Measurements from ENCODE around the gene SKA3. TPM values are rescaled to one million over a fixed set of nuclear protein-coding genes. Genes with fewer than 3 reads are reported as not detected.

The SKA3 gene
- total and polyA plus RNA-seq, 2 of the 13 experiments (the other 11 are each of a cell fraction or from before 2014, with no cell fraction given): 7.2 to 10.8 TPM

DNA sequence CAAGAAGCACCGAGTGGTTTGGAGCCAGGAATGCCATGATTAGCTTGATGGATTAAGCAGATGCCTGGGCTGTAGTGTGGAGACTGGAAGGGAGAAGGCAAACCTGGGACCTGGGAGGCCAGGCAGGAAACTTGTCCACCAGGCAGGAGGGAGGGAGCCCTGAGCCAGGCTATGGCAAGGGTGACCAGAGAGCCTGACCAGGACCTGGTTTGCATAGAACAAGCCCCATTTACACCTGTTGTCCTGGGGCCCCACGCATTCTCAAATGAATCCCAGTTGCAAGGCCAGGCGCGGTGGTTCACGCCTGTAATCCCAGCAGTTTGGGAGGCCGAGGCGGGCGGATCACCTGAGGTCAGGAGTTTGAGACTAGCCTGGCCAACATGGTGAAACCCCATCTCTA, 64.8 kb downstream of the SKA3 start:
- in situ Hi-C loops (cut with HindIII; ENCODE audit: extremely low pct_ligation_motif_present, low pct_unique_long_range_greater_than_20kb): no loop called here
- Histone ChIP-seq H3K4me1 (ENCODE audit: insufficient read depth, low read length) (peaks cover 55% of the 10 kb centered on the region), H3K9me3 (ENCODE audit: low read length) (no peaks in the 10 kb centered on the region), H3K4me3 (replicated peaks in 1 of 3; ENCODE audit: insufficient read depth in 1 of 3, low read depth in 2 of 3, low read length in 3 of 3) (no peak overlapping the region), H3K79me2 (ENCODE audit: insufficient read depth, low read length) (no peaks in the 10 kb centered on the region), H4K20me1 (ENCODE audit: insufficient read depth, low read length) (no peaks in the 10 kb centered on the region), H3K9ac (ENCODE audit: insufficient read depth, low read depth, low read length) (no peak overlapping the region), H3K36me3 (replicated peaks in 1 of 2; ENCODE audit: control insufficient read depth in 1 of 2, insufficient read depth in 2 of 2, low read length in 2 of 2) (no peaks in the 10 kb centered on the region), H2AFZ (ENCODE audit: low read length) (no peak overlapping the region), H3K27ac (ENCODE audit: extremely low read length, insufficient read depth, low read length) (no peak overlapping the region), H3K27me3 (ENCODE audit: control insufficient read depth in 1 of 2, insufficient read depth in 2 of 2, low read length in 2 of 2) (no peaks in the 10 kb centered on the region), H3K4me2 (ENCODE audit: low read depth, low read length) (no peak overlapping the region)
- DNase-seq (ENCODE audit: low spot score) (no peak), ATAC-seq (no peak), FAIRE-seq (no peak)
- intact Hi-C loops (cut with micrococcal nuclease; ENCODE audit: unreplicated experiment): loop anchor here (2.0 to 5.0 kb wide), 3 partner anchors 65 to 366 kb away; partner anchors contain the start of genes MRPL57 and SKA3
- TF ChIP-seq POLR2AphosphoS2 (IDR thresholded peaks at IDR 0.05; ENCODE audit: low read depth, low read length): no peak
- no peak for TF ChIP-seq KAT2B (IDR thresholded peaks at IDR 0.05; ENCODE audit: borderline replicate concordance, low read depth, low read length)
- TF ChIP-seq ARID2 (CRISPR knock-in tag; IDR thresholded peaks at IDR 0.05; ENCODE audit: borderline replicate concordance): no peak
- no peak for TF ChIP-seq ZNF18 (CRISPR knock-in tag; IDR thresholded peaks at IDR 0.05; ENCODE audit: insufficient replicate concordance)
- no peak for TF ChIP-seq ZNF225 (CRISPR knock-in tag; IDR thresholded peaks at IDR 0.05)
- TF ChIP-seq GABPA (IDR thresholded peaks at IDR 0.05; ENCODE audit: low read depth, low read length): no peak
- no peak for TF ChIP-seq GABPA (CRISPR knock-in tag; IDR thresholded peaks at IDR 0.05; ENCODE audit: low read depth)
- TF ChIP-seq ZNF274 (CRISPR knock-in tag; IDR thresholded peaks at IDR 0.05): no peak
- TF ChIP-seq ZNF335 (CRISPR knock-in tag; IDR thresholded peaks at IDR 0.05): no peak
- no peak for TF ChIP-seq ZMAT5 (CRISPR knock-in tag; IDR thresholded peaks at IDR 0.05; ENCODE audit: borderline replicate concordance, low read depth)
- no peak for TF ChIP-seq TCF7L2 (IDR thresholded peaks at IDR 0.05; ENCODE audit: low read depth, low read length)
- no peak for TF ChIP-seq ZNF883 (CRISPR knock-in tag; IDR thresholded peaks at IDR 0.05; ENCODE audit: not compliant biosample characterization)
- TF ChIP-seq ZNF468 (CRISPR knock-in tag; IDR thresholded peaks at IDR 0.05): no peak
- TF ChIP-seq ZNF777 (CRISPR knock-in tag; IDR thresholded peaks at IDR 0.05): no peak
- no peak for TF ChIP-seq ZBTB20 (CRISPR knock-in tag; IDR thresholded peaks at IDR 0.05; ENCODE audit: borderline replicate concordance, low read depth)
- no peak for TF ChIP-seq GPN1 (CRISPR knock-in tag; IDR thresholded peaks at IDR 0.05; ENCODE audit: borderline replicate concordance)
- TF ChIP-seq MED8 (CRISPR knock-in tag; IDR thresholded peaks at IDR 0.05; ENCODE audit: insufficient replicate concordance): no peak
- no peak for TF ChIP-seq NRL (CRISPR knock-in tag; IDR thresholded peaks at IDR 0.05; ENCODE audit: borderline replicate concordance)
- no peak for TF ChIP-seq NFE2L1 (CRISPR knock-in tag; IDR thresholded peaks at IDR 0.05; ENCODE audit: borderline replicate concordance)
- no peak for TF ChIP-seq PATZ1 (CRISPR knock-in tag; IDR thresholded peaks at IDR 0.05)
- TF ChIP-seq ZKSCAN8 (CRISPR knock-in tag; IDR thresholded peaks at IDR 0.05; ENCODE audit: borderline replicate concordance): no peak
- POLR2A ChIA-PET: no interaction called here
- no TSS peak for BruUV-seq (replicated peaks)
- WGBS (ENCODE audit: low lambda C conversion rate): 67% methylated on average over 2 of the region's 8 CpGs
- CTCF ChIA-PET (ENCODE audit: low intra/inter-chr PET ratio, low total read pairs): interaction anchor here (1.4 to 1.7 kb wide), 2 partner anchors 69 to 368 kb away, joined by 3 to 10 read pairs; no protein-coding TSS in a partner anchor
